ENCODE results near the gene BMERB1. TPM values are rescaled to one million over a fixed set of nuclear protein-coding genes. Genes with fewer than 3 reads are reported as not detected.
"Not testable (repeated sequence)": the region's sequence is repeated elsewhere in the genome, so short reads cannot be mapped to it uniquely, and the experiment has no call there.

The BMERB1 gene
- total RNA-seq, 1 experiment from 2014 or later: 29.1 TPM

DNA sequence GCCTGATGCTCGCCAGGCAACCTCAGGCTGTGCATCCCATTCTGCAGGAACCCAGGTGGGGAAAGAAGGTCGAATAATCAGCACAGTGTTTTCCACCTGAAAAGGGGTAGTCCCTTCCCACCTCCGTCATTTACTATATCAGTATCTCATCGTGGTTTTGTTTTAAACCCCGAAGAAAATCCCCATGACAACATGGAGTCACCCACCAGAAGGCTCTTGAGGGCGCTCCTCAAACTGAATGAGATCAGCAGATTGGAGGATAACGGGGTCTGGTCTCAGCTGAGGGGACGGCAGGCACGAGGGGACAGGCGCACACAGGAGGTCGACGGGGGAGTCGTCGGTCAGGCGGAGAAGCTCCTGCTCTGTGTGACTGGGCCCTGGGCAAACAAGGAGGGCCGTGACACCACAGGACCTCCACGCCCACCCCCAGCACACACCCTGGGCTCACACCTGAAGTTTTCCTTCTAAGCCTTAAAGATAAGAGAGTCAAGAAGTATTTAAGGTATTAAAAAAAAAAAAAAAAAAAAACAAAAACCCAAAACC is 164.3 kb downstream of the BMERB1 start:
- H3K27me3 ChIP-seq (replicated peaks): no peaks in the 10 kb centered on the region
- no peaks in the 10 kb centered on the region for H3K9me3 ChIP-seq (replicated peaks)
- no peak overlapping the region for H3K27ac ChIP-seq
- H3K4me1 ChIP-seq (replicated peaks): no peaks in the 10 kb centered on the region
- H3K36me3 ChIP-seq: peaks cover 72% of the 10 kb centered on the region
- DNase-seq (ENCODE audit: low read depth in 1 of 2, low spot score in 2 of 2): no peak
- H3K4me3 ChIP-seq: no peak overlapping the region

DNA sequence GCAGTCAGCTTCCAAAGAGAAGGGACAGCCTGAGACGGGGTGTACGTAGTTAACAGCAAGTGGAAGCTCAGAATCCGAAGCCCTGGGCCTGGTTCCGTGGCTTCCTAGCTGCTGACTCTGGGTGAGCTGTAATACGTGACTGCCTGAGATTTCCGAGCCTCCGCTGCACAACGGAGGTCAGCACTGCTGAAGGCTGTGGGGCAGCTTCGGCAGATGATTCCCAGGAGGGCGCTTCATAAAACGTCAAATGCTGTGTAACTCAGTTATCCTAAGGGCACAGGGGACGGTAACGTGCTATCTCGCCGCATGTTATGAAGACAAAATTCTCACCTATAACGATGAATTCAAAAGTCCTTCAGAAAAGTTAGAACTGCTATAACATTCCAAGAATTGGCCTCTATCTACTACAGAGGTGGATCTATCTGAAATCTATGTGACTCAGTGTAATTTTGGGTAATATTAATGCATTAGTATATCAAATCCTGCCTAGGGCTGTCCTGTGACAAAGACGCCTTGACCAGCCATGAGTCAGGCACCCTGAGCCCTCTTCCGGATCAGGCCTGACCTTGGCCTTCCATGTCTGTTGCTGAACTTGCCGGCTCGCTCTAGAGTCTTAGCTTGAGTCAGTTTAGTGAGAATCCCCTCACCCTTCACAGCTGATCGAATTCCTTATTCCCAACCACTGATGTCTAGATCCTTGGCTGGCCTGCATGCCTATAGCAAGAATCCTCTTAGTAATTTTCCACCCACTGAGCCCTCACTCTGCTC is 165.1 kb downstream of the BMERB1 start:
- H3K9me3 ChIP-seq (replicated peaks): no peaks in the 10 kb centered on the region
- H3K27ac ChIP-seq: no peak overlapping the region
- H3K4me3 ChIP-seq: no peak overlapping the region
- no peaks in the 10 kb centered on the region for H3K27me3 ChIP-seq (replicated peaks)
- DNase-seq (ENCODE audit: low read depth in 1 of 2, low spot score in 2 of 2): no peak
- no peaks in the 10 kb centered on the region for H3K4me1 ChIP-seq (replicated peaks)
- H3K36me3 ChIP-seq: peaks cover 77% of the 10 kb centered on the region

DNA sequence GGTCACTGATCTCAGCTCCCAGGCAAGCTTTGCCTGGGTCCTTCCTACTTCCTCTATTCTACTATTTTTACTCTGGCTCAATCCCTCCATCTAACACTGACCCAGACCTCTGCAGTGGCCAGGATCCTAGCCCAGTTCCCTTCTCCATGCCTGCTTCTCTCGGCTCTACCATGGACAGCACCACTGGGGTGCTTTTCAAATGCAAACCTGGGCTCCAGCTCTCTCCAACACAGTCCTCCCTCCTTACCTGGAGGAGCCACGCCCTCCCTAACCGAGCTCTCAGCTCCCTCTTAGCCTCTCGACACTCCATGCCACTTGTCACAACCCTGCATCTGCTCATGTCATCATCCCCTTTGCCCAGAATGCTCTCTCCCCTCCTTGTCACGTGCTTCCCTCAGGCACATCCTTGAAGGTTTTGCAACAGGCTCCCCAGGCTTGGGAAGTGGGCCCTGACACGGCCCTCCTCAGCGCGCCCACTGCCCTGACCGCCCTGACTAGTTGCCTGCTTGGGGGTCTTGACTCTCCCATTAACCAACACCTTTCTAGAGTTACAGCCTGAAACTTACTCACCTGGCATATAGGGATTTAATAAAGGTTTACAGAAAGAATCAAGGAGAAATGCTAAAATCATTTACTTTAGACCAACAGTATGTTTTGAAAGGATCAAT is 167.0 kb downstream of the BMERB1 start:
- Histone ChIP-seq H3K4me3 (no peak overlapping the region), H3K36me3 (peaks cover 73% of the 10 kb centered on the region), H3K4me1 (replicated peaks) (no peaks in the 10 kb centered on the region), H3K9me3 (replicated peaks) (no peaks in the 10 kb centered on the region), H3K27me3 (replicated peaks) (no peaks in the 10 kb centered on the region), H3K27ac (no peak overlapping the region)
- no peak for DNase-seq (ENCODE audit: low read depth in 1 of 2, low spot score in 2 of 2)

DNA sequence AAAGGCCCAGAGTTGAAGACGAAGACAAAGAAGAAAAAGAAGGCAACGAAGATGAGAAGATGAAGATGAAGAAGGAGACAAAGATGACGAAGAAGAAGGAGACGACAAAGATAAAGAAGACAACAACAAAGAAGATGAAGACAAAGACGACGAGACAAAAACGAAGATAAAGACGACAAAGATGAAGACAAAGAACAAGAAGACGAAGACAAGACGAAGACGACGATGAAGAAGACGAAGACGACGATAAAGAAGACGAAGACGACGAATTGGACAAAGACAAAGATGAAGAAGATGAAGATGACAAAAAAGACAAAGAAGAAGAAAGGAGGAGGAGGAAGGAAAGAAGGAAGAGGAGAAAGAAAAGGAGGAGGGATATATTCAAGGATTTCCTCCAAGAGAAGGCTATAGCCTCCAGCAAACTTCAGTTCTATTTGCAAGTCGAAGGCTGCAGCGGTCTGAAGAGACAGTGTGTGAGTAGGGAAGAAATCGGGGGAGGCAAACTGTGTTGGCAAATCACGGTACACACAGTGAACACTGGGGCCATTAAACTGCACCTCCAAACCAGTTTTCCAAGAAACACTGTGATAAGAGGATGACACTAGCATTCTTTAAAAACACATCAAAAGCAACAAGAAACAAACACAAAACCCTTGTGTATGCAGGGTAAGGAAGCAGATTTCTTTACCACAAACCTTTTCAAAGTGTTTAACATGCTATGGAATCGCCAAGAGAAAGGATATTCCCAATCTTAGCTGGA is 168.1 kb downstream of the BMERB1 start:
- Histone ChIP-seq H3K4me1 (replicated peaks) (peaks cover under 1% of the 10 kb centered on the region; the same call in 1 of the 2 replicates), H3K4me3 (no peak overlapping the region), H3K27ac (no peak overlapping the region), H3K27me3 (replicated peaks) (no peaks in the 10 kb centered on the region), H3K36me3 (peaks cover 72% of the 10 kb centered on the region), H3K9me3 (replicated peaks) (no peaks in the 10 kb centered on the region)
- no peak for DNase-seq (ENCODE audit: low read depth in 1 of 2, low spot score in 2 of 2)

DNA sequence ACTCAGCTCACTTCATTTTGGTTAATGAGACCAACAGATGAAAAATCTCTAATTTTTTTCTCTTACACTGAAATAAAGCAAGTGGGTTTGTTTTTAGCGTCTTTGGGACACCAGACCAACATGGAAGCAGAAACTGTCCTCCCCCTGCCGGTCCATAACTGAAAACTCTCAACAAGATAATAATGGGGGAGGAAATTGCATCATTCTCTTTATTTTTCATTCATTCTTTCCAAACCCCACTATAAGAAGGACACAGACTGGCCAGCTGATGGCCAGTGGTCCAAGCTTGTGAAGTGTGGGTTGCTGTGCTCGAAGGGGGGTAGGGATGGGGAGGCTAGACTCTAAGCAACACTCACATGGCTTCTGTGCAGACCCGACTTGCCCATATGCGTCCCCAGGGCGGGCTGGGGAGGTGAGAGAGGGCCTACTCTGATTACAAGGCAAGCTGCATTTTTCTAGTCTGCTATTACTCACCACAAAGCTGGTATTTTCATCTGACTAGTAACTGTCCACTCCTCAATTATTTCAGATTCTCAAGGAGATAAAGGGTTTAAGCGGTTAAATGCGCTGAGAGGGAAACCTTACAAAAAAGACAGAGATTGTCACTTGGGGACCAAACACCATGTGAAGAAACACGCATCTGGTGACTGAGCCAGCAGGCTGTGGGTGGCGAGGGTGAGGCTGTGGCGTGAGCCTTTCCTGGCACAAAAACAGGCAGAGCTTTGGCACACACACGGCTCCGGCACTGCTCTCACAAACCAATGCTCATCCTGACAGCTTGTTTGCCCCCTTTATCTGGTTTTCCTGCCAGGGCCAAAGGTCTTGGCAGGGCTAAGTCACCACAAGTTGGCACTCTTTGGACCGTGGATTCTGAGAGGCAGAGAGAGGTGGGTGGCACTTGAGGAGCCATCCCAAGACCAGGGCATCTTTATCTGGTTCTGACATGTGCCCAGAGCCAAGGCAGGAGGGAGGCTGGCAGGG is 170.4 kb downstream of the BMERB1 start:
- no peaks in the 10 kb centered on the region for H3K9me3 ChIP-seq (replicated peaks)
- H3K36me3 ChIP-seq: peaks cover 63% of the 10 kb centered on the region
- no peaks in the 10 kb centered on the region for H3K27me3 ChIP-seq (replicated peaks)
- DNase-seq (ENCODE audit: low read depth in 1 of 2, low spot score in 2 of 2): no peak
- H3K27ac ChIP-seq: no peak overlapping the region
- peaks cover 17% of the 10 kb centered on the region for H3K4me1 ChIP-seq (replicated peaks)
- no peak overlapping the region for H3K4me3 ChIP-seq

DNA sequence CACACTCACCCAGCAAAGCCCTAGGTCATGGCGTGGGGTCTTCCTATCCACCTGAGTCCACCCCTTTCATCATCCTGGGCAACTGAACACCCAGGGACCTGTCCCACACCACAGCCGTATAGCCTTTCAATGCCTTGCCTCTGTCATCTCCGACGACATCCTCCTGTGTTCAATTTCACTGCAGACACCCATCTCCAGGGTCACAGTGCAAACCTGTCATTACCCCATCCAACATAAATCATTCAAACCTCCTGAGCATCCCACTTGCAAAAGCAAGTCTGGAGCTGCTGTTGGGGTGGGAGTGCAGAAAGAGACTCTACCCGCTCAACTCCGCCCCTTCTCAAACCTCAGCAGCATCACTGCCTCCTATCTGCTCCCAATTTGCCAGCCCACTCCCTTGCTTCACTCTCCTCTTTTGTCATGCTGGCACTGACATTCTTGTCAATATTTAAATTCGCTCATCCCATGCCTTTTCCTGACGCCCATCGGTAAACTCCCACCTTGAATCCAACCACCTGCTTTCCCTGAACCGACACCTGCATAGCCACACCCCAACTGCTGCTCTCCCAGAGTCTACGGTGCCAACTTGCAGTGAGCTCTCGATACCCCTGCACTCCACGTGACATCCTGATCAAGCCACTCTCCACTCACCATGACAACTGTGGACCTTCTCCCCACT is 171.6 kb downstream of the BMERB1 start:
- Histone ChIP-seq H3K27ac (no peak overlapping the region), H3K4me1 (replicated peaks) (peaks cover 27% of the 10 kb centered on the region), H3K9me3 (replicated peaks) (no peaks in the 10 kb centered on the region), H3K4me3 (no peak overlapping the region), H3K27me3 (replicated peaks) (no peaks in the 10 kb centered on the region), H3K36me3 (peaks cover 51% of the 10 kb centered on the region)
- DNase-seq (ENCODE audit: low read depth in 1 of 2, low spot score in 2 of 2): no peak

DNA sequence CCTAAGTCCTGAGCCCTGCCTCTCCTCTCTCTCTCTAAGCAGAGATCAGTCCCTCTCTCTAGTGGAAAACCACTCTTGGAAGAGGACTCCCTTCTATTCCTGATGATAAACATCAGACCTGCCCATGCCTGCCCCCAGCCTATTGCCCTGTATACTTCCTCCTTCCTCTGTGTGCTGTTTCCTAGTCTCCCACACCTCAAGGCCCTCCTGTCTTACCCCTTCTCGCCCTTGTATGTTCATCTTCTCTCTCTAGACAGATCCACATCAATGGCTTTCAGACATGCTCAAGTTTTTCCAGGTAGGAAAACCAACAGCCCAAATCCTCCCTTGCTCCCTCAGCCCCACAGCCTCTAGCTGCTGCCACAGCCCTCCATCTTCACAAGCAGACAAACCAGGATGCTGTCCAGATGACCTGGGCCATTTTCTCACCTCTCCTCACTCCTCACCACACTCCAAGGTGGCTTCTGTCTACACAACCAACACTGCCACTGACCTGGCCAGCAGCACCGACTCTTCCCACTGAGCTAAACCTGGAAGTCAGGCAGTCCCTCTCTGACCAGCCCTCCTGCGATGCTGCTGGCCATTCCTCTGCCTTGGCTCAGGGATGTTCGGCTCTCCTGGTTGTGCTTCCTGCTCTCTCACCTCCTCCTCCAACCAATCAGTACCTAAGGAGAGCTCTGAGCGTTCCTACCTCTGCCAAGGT is 172.3 kb downstream of the BMERB1 start:
- DNase-seq (ENCODE audit: low read depth in 1 of 2, low spot score in 2 of 2): no peak
- no peak overlapping the region for H3K4me3 ChIP-seq
- peaks cover 44% of the 10 kb centered on the region for H3K36me3 ChIP-seq
- no peak overlapping the region for H3K27ac ChIP-seq
- no peaks in the 10 kb centered on the region for H3K27me3 ChIP-seq (replicated peaks)
- no peaks in the 10 kb centered on the region for H3K9me3 ChIP-seq (replicated peaks)
- H3K4me1 ChIP-seq (replicated peaks): peaks cover 31% of the 10 kb centered on the region

DNA sequence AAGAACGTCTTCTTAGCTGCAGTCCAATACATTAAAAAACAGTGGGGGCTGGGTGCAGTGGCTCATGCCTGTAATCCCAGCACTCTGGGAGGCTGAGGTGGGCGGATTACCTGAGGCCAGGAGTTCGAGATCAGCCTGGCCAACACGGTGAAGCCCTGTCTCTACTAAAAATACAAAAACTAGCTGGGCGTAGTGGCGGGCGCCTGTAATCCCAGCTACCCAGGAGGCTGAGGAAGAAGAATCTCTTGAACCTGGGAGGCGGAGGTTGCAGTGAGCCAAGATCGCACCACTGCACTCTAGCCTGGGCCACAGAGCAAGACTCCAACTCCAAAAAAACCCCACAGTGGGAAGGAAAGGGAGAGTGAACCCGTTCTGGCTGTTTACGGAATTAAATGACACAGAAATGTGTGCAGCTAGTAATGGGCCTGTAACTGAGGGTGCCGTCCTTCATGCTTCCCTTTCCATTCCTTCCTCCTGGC is 172.9 kb downstream of the BMERB1 start:
- not testable (repeated sequence) for DNase-seq (ENCODE audit: low read depth in 1 of 2, low spot score in 2 of 2); H3K27me3 ChIP-seq (replicated peaks); H3K9me3 ChIP-seq (replicated peaks); H3K27ac ChIP-seq; H3K4me3 ChIP-seq
- Histone ChIP-seq H3K4me1 (replicated peaks) (peaks cover 37% of the 10 kb centered on the region), H3K36me3 (peaks cover 44% of the 10 kb centered on the region)

DNA sequence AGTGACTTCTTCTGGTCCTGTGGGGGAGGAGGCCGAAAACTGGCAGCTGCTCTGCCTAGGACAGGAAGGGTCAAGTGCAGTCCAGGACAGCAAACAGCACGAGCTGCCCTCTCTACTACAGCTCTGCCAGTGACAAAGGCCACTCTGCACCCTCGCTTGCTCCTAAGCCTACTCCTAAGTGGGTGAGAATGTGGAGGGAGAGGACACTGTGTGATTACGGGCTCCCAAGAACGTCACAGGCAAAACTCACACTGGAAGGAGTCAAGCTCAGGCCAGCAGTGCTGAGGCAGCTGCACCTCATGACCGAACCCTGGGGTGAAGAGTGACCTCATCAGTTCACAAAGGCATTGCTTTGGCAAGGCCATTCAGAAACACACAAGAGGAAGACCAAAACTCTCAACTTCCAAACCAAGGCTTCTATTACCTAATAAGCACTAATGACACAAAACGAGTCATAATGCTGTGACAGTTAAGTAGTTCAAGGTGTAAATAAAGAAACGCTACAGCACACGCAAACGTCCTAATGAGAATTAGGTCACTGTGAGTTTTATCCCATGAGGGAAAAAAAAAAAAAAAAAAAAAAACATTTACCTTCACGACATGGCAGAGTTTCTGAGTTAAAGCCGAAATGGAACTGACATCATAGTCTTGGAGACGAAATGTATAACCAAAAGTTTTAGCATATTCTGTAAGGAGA is 173.5 kb downstream of the BMERB1 start:
- H3K36me3 ChIP-seq: peaks cover 43% of the 10 kb centered on the region
- DNase-seq (ENCODE audit: low read depth in 1 of 2, low spot score in 2 of 2): peak in 1 of 2 experiments; percentile 11
- 0 out of 2 replicates have a peak overlapping the region, but pooled peaks have one; percentile 13 for H3K27ac ChIP-seq

DNA sequence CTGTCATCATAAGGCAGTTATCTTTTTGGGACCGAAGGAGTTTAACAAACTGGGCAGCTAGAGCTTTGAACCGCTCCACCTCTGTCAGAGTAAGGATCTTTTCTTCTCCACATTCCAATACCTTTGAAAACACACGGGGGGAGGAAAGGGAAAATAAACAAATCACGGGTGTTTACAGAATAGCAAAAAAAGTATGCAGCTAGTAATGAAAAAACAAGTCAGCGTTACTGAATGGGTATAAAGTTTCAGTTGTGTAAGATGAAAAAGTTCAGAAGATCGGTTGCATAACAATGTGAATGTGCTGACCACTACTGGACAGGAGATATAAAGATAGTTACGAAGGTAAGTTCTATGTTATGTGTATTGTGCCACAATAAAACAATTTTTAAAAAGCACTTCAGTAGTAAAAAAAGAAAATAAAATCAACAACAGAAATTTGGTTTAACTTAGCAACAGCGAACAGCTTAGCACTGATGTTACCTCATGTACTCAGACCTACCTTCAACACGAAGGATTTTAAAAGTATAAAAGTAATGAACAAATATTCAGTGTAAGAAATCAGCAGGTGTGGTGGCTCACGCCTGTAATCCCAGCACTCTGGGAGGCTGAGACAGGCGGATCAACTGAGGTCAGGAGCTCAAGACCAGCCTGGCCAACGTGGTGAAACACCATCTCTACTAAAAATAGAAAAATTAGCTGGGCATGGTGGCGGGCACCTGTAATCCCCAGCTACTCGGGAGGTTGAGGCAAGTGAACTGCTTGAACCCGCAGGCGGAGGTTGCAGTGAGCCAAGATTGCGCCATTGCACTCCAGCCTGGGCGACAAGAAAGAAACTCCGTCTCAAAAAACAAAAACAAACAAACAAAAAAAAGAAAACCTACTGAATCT is 174.3 kb downstream of the BMERB1 start:
- Histone ChIP-seq H3K4me1 (replicated peaks) (peaks cover 40% of the 10 kb centered on the region), H3K4me3 (no peak overlapping the region), H3K9me3 (replicated peaks) (no peaks in the 10 kb centered on the region), H3K27ac (0 out of 2 replicates have a peak overlapping the region, but pooled peaks have one; percentile 13), H3K36me3 (peaks cover 35% of the 10 kb centered on the region), H3K27me3 (replicated peaks) (no peaks in the 10 kb centered on the region)
- peak in 1 of 2 experiments; percentile 71 for DNase-seq (ENCODE audit: low read depth in 1 of 2, low spot score in 2 of 2)

More for the DNA sequence above, 173.5 kb downstream of the BMERB1 start:
- no peaks in the 10 kb centered on the region for H3K27me3 ChIP-seq (replicated peaks)
- no peaks in the 10 kb centered on the region for H3K9me3 ChIP-seq (replicated peaks)
- no peak overlapping the region for H3K4me3 ChIP-seq
- H3K4me1 ChIP-seq (replicated peaks): peaks cover 40% of the 10 kb centered on the region

DNA sequence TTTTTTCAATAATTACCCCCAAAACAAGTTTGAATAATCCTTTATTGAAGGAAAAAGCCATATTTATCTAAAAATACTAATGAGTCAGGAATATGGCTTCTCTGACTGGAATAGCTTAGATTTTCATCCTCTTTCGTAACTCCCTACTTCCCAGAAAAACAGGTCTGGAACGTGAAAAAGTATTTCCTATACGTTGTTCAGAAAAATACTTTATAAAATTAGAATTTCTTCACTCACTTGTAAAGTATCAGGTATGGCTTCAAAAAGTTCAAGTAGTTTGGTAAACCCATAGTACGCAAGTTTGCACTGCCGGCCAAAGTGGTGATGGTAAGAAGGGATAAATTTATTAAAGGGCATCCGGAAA is 174.9 kb downstream of the BMERB1 start:
- Histone ChIP-seq H3K27ac (no peak overlapping the region), H3K36me3 (peaks cover 33% of the 10 kb centered on the region), H3K4me1 (replicated peaks) (peaks cover 40% of the 10 kb centered on the region), H3K9me3 (replicated peaks) (no peaks in the 10 kb centered on the region), H3K27me3 (replicated peaks) (no peaks in the 10 kb centered on the region), H3K4me3 (no peak overlapping the region)
- DNase-seq (ENCODE audit: low read depth in 1 of 2, low spot score in 2 of 2): no peak

Data from SJSA1 (cell line).